Sigmoid colon (tissue), 7 donors: ENCODE measurements around the gene TAF11L12. TPM values are rescaled to one million over a fixed set of nuclear protein-coding genes. Genes with fewer than 3 reads are reported as not detected.
"Not testable (repeated sequence)": the region's sequence is repeated elsewhere in the genome, so short reads cannot be mapped to it uniquely, and the experiment has no call there.

Experiments used
- DNase-seq: peaks from one replicate; pipeline ENCODE4 v3.0.0-alpha.2; 2019
- H3K27ac ChIP-seq, 4 donors: fragments of 200-600 bp; sonication (generic); one replicate each; pipeline ENCODE4 v1.5.1; 2016 to 2019; ENCODE audit warnings: mild to moderate bottlenecking in 1 of 4
- H3K27me3 ChIP-seq, 3 donors: fragments of 200-600 bp; sonication (generic); one replicate each; pipeline ENCODE4 v1.5.1; 2019; ENCODE audit warnings: mild to moderate bottlenecking in 1 of 3
- H3K36me3 ChIP-seq, 4 donors: fragments of 200-600 bp; sonication (generic); one replicate each; pipeline ENCODE4 v1.5.1; 2016 to 2019
- H3K4me1 ChIP-seq, 4 donors: fragments of 200-600 bp; sonication (generic); one replicate each; pipeline ENCODE4 v1.5.1; 2017 to 2019
- H3K4me3 ChIP-seq, 4 donors: fragments of 200-600 bp; sonication (generic); one replicate each; pipeline ENCODE4 v1.5.1; 2017 to 2019; ENCODE audit warnings: mild to moderate bottlenecking in 2 of 4, moderate library complexity in 1 of 4
- H3K9me3 ChIP-seq, 4 donors: fragments of 200-600 bp in 3 of 4; sonication (generic) in 3 of 4; one replicate each; pipeline versions ENCODE4 v1.5.1 to v1.6.1; 2013 to 2019
- EP300 ChIP-seq, 4 donors: sonication (generic); formaldehyde crosslinking; IDR thresholded peaks; one replicate each; pipeline ENCODE4 v1.6.1; 2017; ENCODE audit warnings: antibody characterized with exemption in 4 of 4
- POLR2A ChIP-seq, 2 donors: fragments of 450-650 bp; IDR thresholded peaks; one replicate each; pipeline ENCODE4 v1.6.1; 2016; ENCODE audit warnings: antibody characterized with exemption in 2 of 2, mild to moderate bottlenecking in 2 of 2, moderate library complexity in 2 of 2
- POLR2AphosphoS5 ChIP-seq, 4 donors: sonication (generic); formaldehyde crosslinking; IDR thresholded peaks; one replicate each; pipeline ENCODE4 v1.6.1; 2017; ENCODE audit warnings: antibody characterized with exemption in 4 of 4
- WGBS, 2 donors: extraction: QIAGEN DNeasy Blood & Tissue Kit; methylation state at CpG; one replicate each; pipeline ENCODE4 v1.1.7; 2013; 5-methylcytosine and 5-hydroxymethylcytosine counted together
- intact Hi-C: fragments of 100-400 bp; cut with DNase I; formaldehyde crosslinking; loops from one replicate; pipeline ENCODE4 v1.15.1; 2023
- polyA plus RNA-seq, 3 donors: library from polyadenylated mRNA; stranded (reverse); fragments of 200-250 nt; gene quantifications; one replicate each; pipeline ENCODE4 v1.2.3, GENCODE V29; 2013
- total RNA-seq, 4 donors: library from RNA; depleted of rRNA; stranded (reverse); fragments of >200 nt; gene quantifications; one replicate each; pipeline ENCODE4 v1.1.0, GENCODE V29; 2016
- TF ChIP-seq, protein P1 (sequence below), 4 experiments: fragments of 450-650 bp in 3 of 4; fragments of 200-600 bp in 1 of 4; IDR thresholded peaks; one replicate each; pipeline ENCODE4 v1.5.1; 2016 to 2019; ENCODE audit warnings: antibody characterized with exemption in 4 of 4, mild to moderate bottlenecking in 3 of 4, moderate library complexity in 2 of 4
- donor health status: healthy with polysubstance abuse.
- donor health status: Bipolar disorder and iron deficiency.
- donor health status: healthy.

Gene TAF11L12
- total RNA-seq: not detected
- not detected for polyA plus RNA-seq

GRCh38 chr5:17610092-17610491, at the start of gene TAF11L12:
TSS of gene TAF11L12 (plus strand) at chr5:17610392.
- 50 to 85% methylated on average over 2 of the region's 2 CpGs for WGBS, 2 donors
- H3K27ac ChIP-seq, H3K27me3 ChIP-seq, H3K4me3 ChIP-seq, H3K4me1 ChIP-seq, intact Hi-C loops, DNase-seq, H3K36me3 ChIP-seq, H3K9me3 ChIP-seq: not testable (repeated sequence)

- H3K36me3 ChIP-seq, H3K9me3 ChIP-seq, H3K4me1 ChIP-seq, H3K27ac ChIP-seq, DNase-seq, intact Hi-C loops, H3K4me3 ChIP-seq, H3K27me3 ChIP-seq: not testable (repeated sequence)
- no CpG with 5 or more reads among the region's 16 CpGs for WGBS, 2 donors
Observed at GRCh38 chr5:17585658-17586057, 24.5 kb upstream of the TAF11L12 start, which contains the start of gene TAF11L7. TSS of gene TAF11L7 (minus strand) at chr5:17585758.

DNA sequence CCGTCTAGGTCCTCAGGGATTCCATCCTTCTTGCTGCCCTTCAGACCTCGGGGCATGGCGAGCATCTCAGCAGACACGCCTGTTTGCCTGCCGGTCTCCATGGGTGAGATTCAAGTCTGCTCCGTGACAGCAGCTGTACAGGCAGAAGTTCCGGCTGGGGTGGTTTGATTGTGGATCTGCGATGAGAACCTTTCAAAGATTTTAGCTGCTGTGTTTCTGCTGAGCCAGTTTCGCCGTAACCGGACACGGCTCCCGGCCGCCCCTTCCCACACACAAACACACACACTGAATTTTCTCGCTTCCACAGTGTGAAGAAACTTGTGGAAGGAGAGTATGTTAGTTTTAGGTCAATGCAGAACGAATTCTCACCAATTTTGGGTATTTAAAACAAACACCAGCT, 19.3 kb upstream of the TAF11L12 start, which contains the start of gene TAF11L8:
TSS of gene TAF11L8 (minus strand) at position 101 of the 400 bp plus-strand sequence.
- DNase-seq, intact Hi-C loops, H3K27ac ChIP-seq, H3K4me1 ChIP-seq, H3K36me3 ChIP-seq, H3K9me3 ChIP-seq, H3K4me3 ChIP-seq, H3K27me3 ChIP-seq: not testable (repeated sequence)
- no CpG with 5 or more reads among the region's 16 CpGs for WGBS, 2 donors

DNA sequence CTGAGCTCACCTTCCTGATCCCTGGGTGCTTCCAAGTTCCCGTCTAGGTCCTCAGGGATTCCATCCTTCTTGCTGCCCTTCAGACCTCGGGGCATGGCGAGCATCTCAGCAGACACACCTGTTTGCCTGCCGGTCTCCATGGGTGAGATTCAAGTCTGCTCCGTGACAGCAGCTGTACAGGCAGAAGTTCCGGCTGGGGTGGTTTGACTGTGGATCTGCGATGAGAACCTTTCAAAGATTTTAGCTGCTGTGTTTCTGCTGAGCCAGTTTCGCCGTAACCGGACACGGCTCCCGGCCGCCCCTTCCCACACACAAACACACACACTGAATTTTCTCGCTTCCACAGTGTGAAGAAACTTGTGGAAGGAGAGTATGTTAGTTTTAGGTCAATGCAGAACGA, 15.9 kb upstream of the TAF11L12 start, which contains the start of gene TAF11L9:
TSS of gene TAF11L9 (minus strand) at position 140 of the 400 bp plus-strand sequence.
- H3K27ac ChIP-seq, H3K4me3 ChIP-seq, H3K4me1 ChIP-seq, H3K36me3 ChIP-seq, H3K27me3 ChIP-seq, H3K9me3 ChIP-seq, intact Hi-C loops, DNase-seq: not testable (repeated sequence)
- 95 to 96% methylated on average over 8 to 10 of the region's 15 CpGs for WGBS, 2 donors

- H3K27ac ChIP-seq, intact Hi-C loops, H3K4me3 ChIP-seq, H3K9me3 ChIP-seq, DNase-seq, H3K4me1 ChIP-seq, H3K36me3 ChIP-seq, H3K27me3 ChIP-seq: not testable (repeated sequence)
- no CpG with 5 or more reads among the region's 15 CpGs for WGBS, 2 donors
Observed at GRCh38 chr5:17597728-17598127, 12.5 kb upstream of the TAF11L12 start, which contains the start of gene TAF11L10. TSS of gene TAF11L10 (minus strand) at chr5:17597828.

GRCh38 chr5:17603880-17604279, 6.3 kb upstream of the TAF11L12 start, which contains the start of gene TAF11L11:
TSS of gene TAF11L11 (plus strand) at chr5:17604183.
- H3K36me3 ChIP-seq, H3K4me1 ChIP-seq, H3K9me3 ChIP-seq, H3K27ac ChIP-seq, H3K27me3 ChIP-seq, intact Hi-C loops, H3K4me3 ChIP-seq, DNase-seq: not testable (repeated sequence)
- WGBS, 2 donors: 23 to 67% methylated on average over 6 of the region's 6 CpGs

- 94 to 98% methylated on average over 14 of the region's 14 CpGs for WGBS, 2 donors
- no peak overlapping the region for H3K27ac ChIP-seq
- no peak for DNase-seq
- no peaks in the 10 kb centered on the region for H3K4me1 ChIP-seq
- TF ChIP-seq EP300 (IDR thresholded peaks at IDR 0.05) (no peak), POLR2AphosphoS5 (IDR thresholded peaks at IDR 0.05) (no peak), POLR2A (IDR thresholded peaks at IDR 0.05) (no peak)
- TF ChIP-seq, protein P1, sequence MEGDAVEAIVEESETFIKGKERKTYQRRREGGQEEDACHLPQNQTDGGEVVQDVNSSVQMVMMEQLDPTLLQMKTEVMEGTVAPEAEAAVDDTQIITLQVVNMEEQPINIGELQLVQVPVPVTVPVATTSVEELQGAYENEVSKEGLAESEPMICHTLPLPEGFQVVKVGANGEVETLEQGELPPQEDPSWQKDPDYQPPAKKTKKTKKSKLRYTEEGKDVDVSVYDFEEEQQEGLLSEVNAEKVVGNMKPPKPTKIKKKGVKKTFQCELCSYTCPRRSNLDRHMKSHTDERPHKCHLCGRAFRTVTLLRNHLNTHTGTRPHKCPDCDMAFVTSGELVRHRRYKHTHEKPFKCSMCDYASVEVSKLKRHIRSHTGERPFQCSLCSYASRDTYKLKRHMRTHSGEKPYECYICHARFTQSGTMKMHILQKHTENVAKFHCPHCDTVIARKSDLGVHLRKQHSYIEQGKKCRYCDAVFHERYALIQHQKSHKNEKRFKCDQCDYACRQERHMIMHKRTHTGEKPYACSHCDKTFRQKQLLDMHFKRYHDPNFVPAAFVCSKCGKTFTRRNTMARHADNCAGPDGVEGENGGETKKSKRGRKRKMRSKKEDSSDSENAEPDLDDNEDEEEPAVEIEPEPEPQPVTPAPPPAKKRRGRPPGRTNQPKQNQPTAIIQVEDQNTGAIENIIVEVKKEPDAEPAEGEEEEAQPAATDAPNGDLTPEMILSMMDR (IDR thresholded peaks at IDR 0.05): no peak
- intact Hi-C loops: no loop called here
- H3K27me3 ChIP-seq: no peaks in the 10 kb centered on the region
- no peaks in the 10 kb centered on the region for H3K36me3 ChIP-seq
- no peaks in the 10 kb centered on the region for H3K9me3 ChIP-seq
- no peak overlapping the region for H3K4me3 ChIP-seq
Observed at GRCh38 chr5:17604951-17605350, 5.2 kb upstream of the TAF11L12 start.

DNA sequence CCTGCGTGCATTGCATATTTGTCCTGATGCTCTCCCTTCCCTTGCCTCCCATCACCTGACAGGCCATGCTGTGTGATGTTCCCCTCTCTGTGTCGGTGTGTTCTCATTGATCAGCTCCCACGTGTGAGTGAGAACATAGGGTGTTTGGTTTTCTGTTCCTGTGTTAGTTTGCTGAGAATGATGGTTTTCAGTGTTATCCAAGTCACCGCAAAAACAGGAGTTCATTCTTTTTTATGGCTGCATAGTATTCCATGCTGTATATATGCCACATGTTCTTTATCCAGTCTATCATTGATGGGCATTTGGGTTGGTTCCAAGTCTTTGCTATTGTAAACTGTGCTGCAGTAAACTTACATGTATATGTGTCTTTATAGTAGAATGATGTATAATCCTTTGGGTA, 2.7 kb upstream of the TAF11L12 start:
- H3K27me3 ChIP-seq, H3K4me3 ChIP-seq, H3K4me1 ChIP-seq, DNase-seq, H3K27ac ChIP-seq, H3K9me3 ChIP-seq, intact Hi-C loops, H3K36me3 ChIP-seq: not testable (repeated sequence)
- WGBS, 2 donors: 82 to 94% methylated on average over 4 of the region's 4 CpGs
